Hematopoietic multipotent progenitor cell (in vitro differentiated cells): ENCODE data around the gene KRT1. TPM values are rescaled to one million over a fixed set of nuclear protein-coding genes. Genes with fewer than 3 reads are reported as not detected.
"Not testable (repeated sequence)": the region's sequence is repeated elsewhere in the genome, so short reads cannot be mapped to it uniquely, and the experiment has no call there.

Experiments
- DNase-seq, 3 donors: peaks; one replicate each; pipeline ENCODE4 v3.0.0-alpha.2; 2011 to 2015; ENCODE audit warnings: low read depth in 2 of 3, low spot score in 2 of 3
- total RNA-seq: library from RNA; depleted of rRNA; stranded (reverse); fragments of >200 nt; gene quantifications from one replicate; pipeline ENCODE4 v1.2.3, GENCODE V29; 2012

Gene KRT1
- 1.1 TPM for total RNA-seq

- no peak for DNase-seq
Observed at GRCh38 chr12:52680363-52680762, at the start of gene KRT1. Gene KRT1, minus strand, starts transcription at chr12:52680407. Its CDS starts 59 bp downstream, at chr12:52680348.

- DNase-seq: no peak
Observed at GRCh38 chr12:52729147-52729546, 48.9 kb upstream of the KRT1 start.

GRCh38 chr12:52728374-52728773, 48.2 kb upstream of the KRT1 start:
- no peak for DNase-seq

- no peak for DNase-seq
Observed at GRCh38 chr12:52727037-52727436, 46.8 kb upstream of the KRT1 start.

- DNase-seq: no peak
Observed at GRCh38 chr12:52726451-52726850, 46.2 kb upstream of the KRT1 start.

- DNase-seq: no peak
Observed at GRCh38 chr12:52724384-52724783, 44.2 kb upstream of the KRT1 start.

- no peak for DNase-seq
Observed at GRCh38 chr12:52722680-52723079, 42.5 kb upstream of the KRT1 start.

GRCh38 chr12:52721838-52722470, 41.7 kb upstream of the KRT1 start:
- DNase-seq: no peak

GRCh38 chr12:52720365-52720886, 40.2 kb upstream of the KRT1 start:
- no peak for DNase-seq

- no peak for DNase-seq
Observed at GRCh38 chr12:52716061-52716460, 35.9 kb upstream of the KRT1 start.

GRCh38 chr12:52715416-52715815, 35.2 kb upstream of the KRT1 start:
- DNase-seq: no peak

- no peak for DNase-seq
Observed at GRCh38 chr12:52714887-52715281, 34.7 kb upstream of the KRT1 start.

- no peak for DNase-seq
Observed at GRCh38 chr12:52713960-52714886, 34.0 kb upstream of the KRT1 start.

- DNase-seq: not testable (repeated sequence)
Observed at GRCh38 chr12:52712122-52712521, 31.9 kb upstream of the KRT1 start.

- no peak for DNase-seq
Observed at GRCh38 chr12:52710730-52711129, 30.5 kb upstream of the KRT1 start.

- DNase-seq: no peak
Observed at GRCh38 chr12:52708010-52708409, 27.8 kb upstream of the KRT1 start.

- no peak for DNase-seq
Observed at GRCh38 chr12:52704464-52704863, 24.3 kb upstream of the KRT1 start.

GRCh38 chr12:52703878-52704277, 23.7 kb upstream of the KRT1 start:
- DNase-seq: peak in 1 of 3 donors; percentile 29

GRCh38 chr12:52703424-52703823, 23.2 kb upstream of the KRT1 start, which contains the start of gene KRT77:
Gene KRT77, minus strand, starts transcription at chr12:52703524. Its CDS starts 90 bp downstream, at chr12:52703434.
- no peak for DNase-seq

- DNase-seq: no peak
Observed at GRCh38 chr12:52702338-52702737, 22.1 kb upstream of the KRT1 start.

- DNase-seq: no peak
Observed at GRCh38 chr12:52701281-52701680, 21.1 kb upstream of the KRT1 start.

- DNase-seq: no peak
Observed at GRCh38 chr12:52699960-52700359, 19.8 kb upstream of the KRT1 start.
